ENCODE results near the gene BIRC3. TPM values are rescaled to one million over a fixed set of nuclear protein-coding genes. Genes with fewer than 3 reads are reported as not detected.

BIRC3 gene
- total and polyA plus RNA-seq, 2 donors (not counting 1 experiment from before 2014, with no cell fraction given) = 107 to 428 TPM

DNA sequence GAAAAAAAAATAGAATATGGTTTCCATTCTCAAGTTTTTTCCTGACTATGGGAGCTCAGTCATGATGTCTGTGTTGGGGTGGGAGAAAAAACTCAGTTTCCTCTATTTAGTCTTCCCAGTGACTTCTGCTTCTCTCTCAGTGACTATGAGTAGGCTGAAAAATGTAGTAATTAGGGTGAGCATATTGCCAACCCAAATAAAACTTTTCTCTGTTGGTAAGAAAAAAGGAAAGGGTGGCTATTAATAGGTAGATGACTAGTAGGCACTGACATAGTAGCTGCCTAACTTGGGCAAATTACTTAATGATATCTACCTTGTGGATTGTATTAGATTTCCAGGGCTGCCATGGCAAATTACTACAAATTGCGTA lies 34.2 kb upstream of the BIRC3 start:
- H3K27ac ChIP-seq (ENCODE audit: low read length in 2 of 2) = no peak overlapping the region
- no peak overlapping the region for H3K27ac Mint-ChIP-seq
- peaks cover 0 to 4% (median 2%) of the 10 kb centered on the region in 4 experiments for H3K27me3 ChIP-seq (replicated peaks in 1 of 4; ENCODE audit: control extremely low read depth in 1 of 4, control insufficient read depth in 3 of 4, insufficient read depth in 4 of 4, low read length in 3 of 4)
- no peak overlapping the region for H2AFZ ChIP-seq (ENCODE audit: insufficient read depth, low read depth, low read length, poor library complexity, severe bottlenecking)
- H3K36me3 ChIP-seq (replicated peaks in 1 of 2; ENCODE audit: control extremely low read depth in 1 of 2, control insufficient read depth in 1 of 2, extremely low read depth in 1 of 2, insufficient read depth in 2 of 2, low read length in 1 of 2) = no peaks in the 10 kb centered on the region
- H3K9me3 ChIP-seq (ENCODE audit: control extremely low read depth in 1 of 3, control insufficient read depth in 2 of 3, insufficient read depth in 1 of 3, low read length in 2 of 3) = peaks cover 0 to 4% (median 0%) of the 10 kb centered on the region in 3 donors
- no peaks in the 10 kb centered on the region for H3K9me3 Mint-ChIP-seq (ENCODE audit: insufficient read depth)
- no peak overlapping the region for H3K4me3 Mint-ChIP-seq
- H3K79me2 ChIP-seq (ENCODE audit: control insufficient read depth, insufficient read depth, low read length) = peaks cover 5% of the 10 kb centered on the region
- POLR2A ChIA-PET = no interaction called here
- no peak overlapping the region for H3K9ac ChIP-seq (ENCODE audit: low read length)
- peaks cover 11 to 12% of the 10 kb centered on the region in 2 donors for H3K4me1 ChIP-seq (ENCODE audit: control insufficient read depth in 2 of 2, insufficient read depth in 2 of 2, low read length in 2 of 2)
- DNase-seq (no peak), ATAC-seq (ENCODE audit: low read depth) (no peak)
- no peaks in the 10 kb centered on the region for H4K20me1 ChIP-seq (ENCODE audit: control insufficient read depth, insufficient read depth, low read length, poor library complexity, severe bottlenecking)
- CTCF ChIA-PET = interaction anchor here (1.1 to 2.7 kb wide), 8 partner anchors 11 to 383 kb away, joined by 3 to 14 read pairs (median 6); no protein-coding TSS in a partner anchor
- TF ChIP-seq, protein P1, sequence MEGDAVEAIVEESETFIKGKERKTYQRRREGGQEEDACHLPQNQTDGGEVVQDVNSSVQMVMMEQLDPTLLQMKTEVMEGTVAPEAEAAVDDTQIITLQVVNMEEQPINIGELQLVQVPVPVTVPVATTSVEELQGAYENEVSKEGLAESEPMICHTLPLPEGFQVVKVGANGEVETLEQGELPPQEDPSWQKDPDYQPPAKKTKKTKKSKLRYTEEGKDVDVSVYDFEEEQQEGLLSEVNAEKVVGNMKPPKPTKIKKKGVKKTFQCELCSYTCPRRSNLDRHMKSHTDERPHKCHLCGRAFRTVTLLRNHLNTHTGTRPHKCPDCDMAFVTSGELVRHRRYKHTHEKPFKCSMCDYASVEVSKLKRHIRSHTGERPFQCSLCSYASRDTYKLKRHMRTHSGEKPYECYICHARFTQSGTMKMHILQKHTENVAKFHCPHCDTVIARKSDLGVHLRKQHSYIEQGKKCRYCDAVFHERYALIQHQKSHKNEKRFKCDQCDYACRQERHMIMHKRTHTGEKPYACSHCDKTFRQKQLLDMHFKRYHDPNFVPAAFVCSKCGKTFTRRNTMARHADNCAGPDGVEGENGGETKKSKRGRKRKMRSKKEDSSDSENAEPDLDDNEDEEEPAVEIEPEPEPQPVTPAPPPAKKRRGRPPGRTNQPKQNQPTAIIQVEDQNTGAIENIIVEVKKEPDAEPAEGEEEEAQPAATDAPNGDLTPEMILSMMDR (IDR thresholded peaks at IDR 0.05) = no peak
- TF ChIP-seq EZH2 (IDR thresholded peaks at IDR 0.05; ENCODE audit: borderline replicate concordance, insufficient read depth, low read depth, low read length, poor library complexity, severe bottlenecking) = no peak
- H3K4me3 ChIP-seq (ENCODE audit: control extremely low read depth in 1 of 5, extremely low read depth in 1 of 5, insufficient read depth in 1 of 5, low read depth in 2 of 5, low read length in 4 of 5) = no peak overlapping the region
- intact Hi-C loops (cut with micrococcal nuclease) = no loop called here
- peaks cover 12% of the 10 kb centered on the region for H3K27me3 Mint-ChIP-seq
- no peak overlapping the region for H3K4me2 ChIP-seq (replicated peaks; ENCODE audit: low read depth, low read length, poor library complexity, severe bottlenecking)
- peaks cover 13% of the 10 kb centered on the region for H3K4me1 Mint-ChIP-seq
- no CpG with 5 or more reads among the region's 1 CpG for WGBS (ENCODE audit: insufficient coverage)

DNA sequence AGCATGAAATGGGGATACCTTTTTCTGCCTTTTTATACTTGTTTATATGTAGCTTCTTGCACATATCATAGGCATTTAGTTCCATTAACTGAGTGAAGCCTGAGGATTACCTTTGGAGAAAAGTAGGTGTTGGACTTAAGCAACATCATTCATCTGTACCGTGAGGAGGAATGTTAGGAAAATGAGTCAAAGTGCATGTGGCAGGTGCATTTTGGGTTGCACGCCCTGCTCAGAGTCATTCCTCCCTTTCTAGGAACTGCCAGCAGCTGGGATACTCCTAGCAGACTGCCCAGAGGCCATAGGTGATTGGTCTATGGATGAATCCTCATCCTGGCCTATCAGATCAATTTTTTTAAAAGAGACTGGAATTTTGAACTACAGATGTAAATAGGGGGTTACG lies 33.3 kb upstream of the BIRC3 start:
- CTCF ChIA-PET = interaction anchor here (1.1 to 2.7 kb wide), 6 partner anchors 10 to 326 kb away, joined by 3 to 14 read pairs (median 6); no protein-coding TSS in a partner anchor
- intact Hi-C loops (cut with micrococcal nuclease) = no loop called here
- no peak overlapping the region for H3K27ac Mint-ChIP-seq

More for the DNA sequence above, 33.3 kb upstream of the BIRC3 start:
- peaks cover 15% of the 10 kb centered on the region for H3K79me2 ChIP-seq (ENCODE audit: control insufficient read depth, insufficient read depth, low read length)
- no peak overlapping the region for H3K4me2 ChIP-seq (replicated peaks; ENCODE audit: low read depth, low read length, poor library complexity, severe bottlenecking)
- no peak overlapping the region for H2AFZ ChIP-seq (ENCODE audit: insufficient read depth, low read depth, low read length, poor library complexity, severe bottlenecking)
- H3K4me3 Mint-ChIP-seq = no peak overlapping the region
- no peaks in the 10 kb centered on the region for H3K36me3 ChIP-seq (replicated peaks in 1 of 2; ENCODE audit: control extremely low read depth in 1 of 2, control insufficient read depth in 1 of 2, extremely low read depth in 1 of 2, insufficient read depth in 2 of 2, low read length in 1 of 2)
- H3K9ac ChIP-seq (ENCODE audit: low read length) = no peak overlapping the region
- POLR2A ChIA-PET = no interaction called here
- 90% methylated on average over 1 of the region's 3 CpGs for WGBS (ENCODE audit: insufficient coverage)
- H3K9me3 ChIP-seq (ENCODE audit: control extremely low read depth in 1 of 3, control insufficient read depth in 2 of 3, insufficient read depth in 1 of 3, low read length in 2 of 3) = peaks cover 0 to 4% (median 0%) of the 10 kb centered on the region in 3 donors
- H4K20me1 ChIP-seq (ENCODE audit: control insufficient read depth, insufficient read depth, low read length, poor library complexity, severe bottlenecking) = no peaks in the 10 kb centered on the region
- no peak for ATAC-seq (ENCODE audit: low read depth)
- no peaks in the 10 kb centered on the region for H3K9me3 Mint-ChIP-seq (ENCODE audit: insufficient read depth)
- DNase-seq = no peak
- H3K4me1 ChIP-seq (ENCODE audit: control insufficient read depth in 2 of 2, insufficient read depth in 2 of 2, low read length in 2 of 2) = peaks cover 20% of the 10 kb centered on the region in 2 donors
- no peak for TF ChIP-seq EZH2 (IDR thresholded peaks at IDR 0.05; ENCODE audit: borderline replicate concordance, insufficient read depth, low read depth, low read length, poor library complexity, severe bottlenecking)
- TF ChIP-seq, protein P1 (IDR thresholded peaks at IDR 0.05) = no peak
- no peak overlapping the region for H3K27ac ChIP-seq (ENCODE audit: low read length in 2 of 2)
- H3K27me3 Mint-ChIP-seq = peaks cover 12% of the 10 kb centered on the region
- H3K4me1 Mint-ChIP-seq = peaks cover 22% of the 10 kb centered on the region
- H3K27me3 ChIP-seq (replicated peaks in 1 of 4; ENCODE audit: control extremely low read depth in 1 of 4, control insufficient read depth in 3 of 4, insufficient read depth in 4 of 4, low read length in 3 of 4) = peaks cover 0 to 4% (median 2%) of the 10 kb centered on the region in 4 experiments
- H3K4me3 ChIP-seq (ENCODE audit: control extremely low read depth in 1 of 5, extremely low read depth in 1 of 5, insufficient read depth in 1 of 5, low read depth in 2 of 5, low read length in 4 of 5) = no peak overlapping the region

Data from B cell (primary cell).